Nephron progenitor cell (in vitro differentiated cells): ENCODE results near the gene MT1H.

ENCODE experiments used
- DNase-seq: peaks from one replicate; pipeline ENCODE4 v3.0.0; 2021
- H3K27ac Mint-ChIP-seq: 2 replicates; pipeline ENCODE4 v1.8.0; 2021; ENCODE audit warnings: mild to moderate bottlenecking, moderate library complexity, mixed read lengths
- H3K27me3 Mint-ChIP-seq: 2 replicates; pipeline ENCODE4 v1.8.0; 2021; ENCODE audit warnings: mild to moderate bottlenecking, low read depth, mixed read lengths; ENCODE audit not compliant: poor library complexity
- H3K36me3 Mint-ChIP-seq: 2 replicates; pipeline ENCODE4 v1.8.0; 2021; ENCODE audit warnings: low read depth, mixed read lengths
- H3K4me1 Mint-ChIP-seq: 2 replicates; pipeline ENCODE4 v1.8.0; 2021; ENCODE audit warnings: mixed read lengths
- H3K4me3 Mint-ChIP-seq: 2 replicates; pipeline ENCODE4 v1.8.0; 2021; ENCODE audit warnings: mild to moderate bottlenecking, moderate library complexity, mixed read lengths
- H3K9me3 Mint-ChIP-seq: 2 replicates; pipeline ENCODE4 v1.8.0; 2021; ENCODE audit warnings: mild to moderate bottlenecking, moderate library complexity, mixed read lengths
- TF ChIP-seq, protein P1 (sequence below): fragments of 200-600 bp; sonication (generic); IDR thresholded peaks from 2 replicates; pipeline ENCODE4 v1.5.0; 2021; ENCODE audit warnings: antibody characterized with exemption

MT1H gene

DNA sequence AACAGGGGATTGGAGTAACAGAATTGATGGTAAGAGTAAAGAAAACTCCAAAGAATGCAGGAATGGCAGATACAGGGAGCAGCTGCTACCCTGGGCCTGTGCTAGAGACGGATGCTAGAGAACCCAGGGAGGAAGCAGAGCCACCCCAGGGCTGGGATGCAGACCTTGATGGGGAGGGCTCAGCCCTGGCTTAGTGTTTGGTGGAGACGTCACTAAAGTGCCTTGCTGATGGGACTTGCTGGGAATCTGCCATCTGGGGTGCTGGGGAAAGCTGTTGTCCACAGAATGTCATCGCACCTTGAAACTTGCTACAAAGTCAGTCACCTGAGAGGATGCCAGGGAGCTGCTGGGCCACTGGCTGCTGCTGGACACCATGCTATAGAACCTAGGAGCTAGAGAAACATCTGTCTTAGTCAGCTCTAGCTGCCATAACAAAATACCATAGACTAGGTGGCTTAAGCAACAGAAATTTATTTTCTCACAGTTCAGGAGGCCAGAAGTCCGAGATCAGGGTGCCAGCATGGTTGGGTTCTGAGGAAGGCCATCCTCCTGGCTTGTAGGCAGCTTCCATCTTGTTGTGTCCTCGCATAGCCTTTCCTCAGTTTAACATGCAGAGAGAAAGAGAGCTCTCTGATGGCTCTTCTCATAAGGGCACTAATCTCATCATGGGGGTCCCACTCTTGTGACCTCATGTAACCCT is 28.0 kb downstream of the MT1H start:
- peaks cover 11% of the 10 kb centered on the region for H3K4me1 Mint-ChIP-seq
- TF ChIP-seq, protein P1, sequence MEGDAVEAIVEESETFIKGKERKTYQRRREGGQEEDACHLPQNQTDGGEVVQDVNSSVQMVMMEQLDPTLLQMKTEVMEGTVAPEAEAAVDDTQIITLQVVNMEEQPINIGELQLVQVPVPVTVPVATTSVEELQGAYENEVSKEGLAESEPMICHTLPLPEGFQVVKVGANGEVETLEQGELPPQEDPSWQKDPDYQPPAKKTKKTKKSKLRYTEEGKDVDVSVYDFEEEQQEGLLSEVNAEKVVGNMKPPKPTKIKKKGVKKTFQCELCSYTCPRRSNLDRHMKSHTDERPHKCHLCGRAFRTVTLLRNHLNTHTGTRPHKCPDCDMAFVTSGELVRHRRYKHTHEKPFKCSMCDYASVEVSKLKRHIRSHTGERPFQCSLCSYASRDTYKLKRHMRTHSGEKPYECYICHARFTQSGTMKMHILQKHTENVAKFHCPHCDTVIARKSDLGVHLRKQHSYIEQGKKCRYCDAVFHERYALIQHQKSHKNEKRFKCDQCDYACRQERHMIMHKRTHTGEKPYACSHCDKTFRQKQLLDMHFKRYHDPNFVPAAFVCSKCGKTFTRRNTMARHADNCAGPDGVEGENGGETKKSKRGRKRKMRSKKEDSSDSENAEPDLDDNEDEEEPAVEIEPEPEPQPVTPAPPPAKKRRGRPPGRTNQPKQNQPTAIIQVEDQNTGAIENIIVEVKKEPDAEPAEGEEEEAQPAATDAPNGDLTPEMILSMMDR: no peak
- peaks cover 14% of the 10 kb centered on the region for H3K27me3 Mint-ChIP-seq
- H3K9me3 Mint-ChIP-seq: peaks cover 13% of the 10 kb centered on the region
- no peak for DNase-seq
- no peaks in the 10 kb centered on the region for H3K36me3 Mint-ChIP-seq
- no peak overlapping the region for H3K27ac Mint-ChIP-seq
- no peak overlapping the region for H3K4me3 Mint-ChIP-seq

- Mint-ChIP-seq H3K36me3 (no peaks in the 10 kb centered on the region), H3K27ac (no peak overlapping the region), H3K4me3 (no peak overlapping the region), H3K9me3 (peaks cover 13% of the 10 kb centered on the region), H3K27me3 (peaks cover 23% of the 10 kb centered on the region), H3K4me1 (peaks cover 11% of the 10 kb centered on the region)
- no peak for DNase-seq
- TF ChIP-seq, protein P1: no peak
These were observed 30.6 kb downstream of the MT1H start for GRCh38 chr16:56700195-56700594.

DNA sequence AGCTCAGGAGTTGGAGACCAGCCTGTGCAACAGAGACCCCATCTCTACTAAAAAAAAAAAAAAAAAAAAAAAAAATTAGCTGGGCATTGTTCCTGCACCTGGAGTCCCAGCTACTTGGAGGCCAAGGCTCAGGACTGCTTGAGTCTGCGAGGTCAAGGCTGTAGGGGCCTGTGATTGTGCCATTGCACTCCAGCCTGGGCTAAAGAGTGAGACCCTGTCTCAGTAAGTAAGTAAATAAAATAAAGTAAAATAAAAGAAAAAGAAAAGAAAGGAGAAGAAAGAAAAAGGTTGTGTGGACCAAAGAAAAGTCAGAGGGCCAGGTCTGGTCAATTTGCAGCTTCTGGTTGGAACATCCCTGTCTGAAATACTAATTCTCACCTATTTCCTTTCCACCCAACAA is 31.0 kb downstream of the MT1H start:
- no peaks in the 10 kb centered on the region for H3K36me3 Mint-ChIP-seq
- H3K4me3 Mint-ChIP-seq: no peak overlapping the region
- peaks cover 27% of the 10 kb centered on the region for H3K27me3 Mint-ChIP-seq
- H3K4me1 Mint-ChIP-seq: peaks cover 11% of the 10 kb centered on the region
- TF ChIP-seq, protein P1: no peak
- peaks cover 13% of the 10 kb centered on the region for H3K9me3 Mint-ChIP-seq
- DNase-seq: no peak
- H3K27ac Mint-ChIP-seq: no peak overlapping the region

- TF ChIP-seq, protein P1: no peak
- Mint-ChIP-seq H3K9me3 (peaks cover 13% of the 10 kb centered on the region), H3K27ac (peak overlapping the region; percentile 39), H3K4me3 (no peak overlapping the region), H3K36me3 (no peaks in the 10 kb centered on the region), H3K27me3 (peaks cover 27% of the 10 kb centered on the region), H3K4me1 (peaks cover 11% of the 10 kb centered on the region)
- no peak for DNase-seq
These were observed 31.9 kb downstream of the MT1H start for GRCh38 chr16:56701534-56701933.

- DNase-seq: no peak
- Mint-ChIP-seq H3K9me3 (peaks cover 2% of the 10 kb centered on the region), H3K27me3 (peaks cover 27% of the 10 kb centered on the region), H3K4me1 (peaks cover 11% of the 10 kb centered on the region), H3K27ac (no peak overlapping the region), H3K4me3 (no peak overlapping the region), H3K36me3 (no peaks in the 10 kb centered on the region)
- TF ChIP-seq, protein P1: no peak
These were observed 33.2 kb downstream of the MT1H start for GRCh38 chr16:56702836-56703235.
